HEK293 (cell line): ENCODE results near the gene SMC1B.
"Not testable (repeated sequence)": the region's sequence is repeated elsewhere in the genome, so short reads cannot be mapped to it uniquely, and the experiment has no call there.

Source experiments
- CTCF ChIA-PET: fragments of 350-600 bp; formaldehyde crosslinking; extraction: SDS; loops from one replicate; lab custom pipeline; 2021; ENCODE audit warnings: antibody characterized with exemption; lab: Yijun Ruan, JAX
- POLR2A ChIA-PET: fragments of 300-600 bp; formaldehyde crosslinking; extraction: SDS; loops from one replicate; lab custom pipeline; 2020; ENCODE audit warnings: antibody characterized with exemption, inconsistent platforms; lab: Yijun Ruan, JAX
- H3K27ac ChIP-seq: fragments of 200-500 bp; sonication (Bioruptor generic); 2 replicates; pipeline ENCODE4 v1.5.1; 2014; ENCODE audit warnings: low read depth, low read length, control low read depth, inconsistent platforms; ENCODE audit errors: extremely low read depth
- H3K36me3 ChIP-seq, 2 experiments: fragments of 200-500 bp in 1 of 2; sonication (Bioruptor generic) in 1 of 2; 1 replicate in 1 of 2; 2 replicates in 1 of 2; pipeline ENCODE4 v1.5.1; 2014 to 2017; ENCODE audit warnings: inconsistent platforms in 2 of 2, low read length in 2 of 2; ENCODE audit not compliant: control insufficient read depth in 2 of 2, insufficient read depth in 1 of 2
- H3K4me1 ChIP-seq: fragments of 200-500 bp; sonication (Bioruptor generic); 2 replicates; pipeline ENCODE4 v1.5.1; 2014; ENCODE audit warnings: mild to moderate bottlenecking, low read length, inconsistent platforms; ENCODE audit not compliant: control insufficient read depth, insufficient read depth
- H3K4me3 ChIP-seq: 2 replicates; pipeline ENCODE4 v1.5.1; 2011; ENCODE audit warnings: low read depth, mild to moderate bottlenecking, control low read depth, low read length, moderate library complexity
- H3K9me3 ChIP-seq: fragments of 200-500 bp; sonication (Bioruptor generic); 2 replicates; pipeline ENCODE4 v1.5.1; 2014; ENCODE audit warnings: low read depth, low read length, inconsistent platforms; ENCODE audit not compliant: control insufficient read depth, insufficient read depth
- OVOL3 ChIP-seq: fragments of 450-650 bp; formaldehyde crosslinking; IDR thresholded peaks from 2 replicates; pipeline ENCODE4 v1.5.1; 2016; ENCODE audit warnings: missing biosample characterization, missing genetic modification characterization
- SETDB1 ChIP-seq: IDR thresholded peaks from one replicate; pipeline ENCODE4 v1.6.1; 2017; ENCODE audit warnings: mild to moderate bottlenecking, low read length, moderate library complexity, mixed read lengths; ENCODE audit not compliant: insufficient read length
- ZBTB49 ChIP-seq: fragments of 450-650 bp; formaldehyde crosslinking; IDR thresholded peaks from 2 replicates; pipeline ENCODE4 v1.5.1; 2016; ENCODE audit warnings: missing biosample characterization, missing genetic modification characterization, low read depth
- ZFP3 ChIP-seq: fragments of 450-650 bp; formaldehyde crosslinking; IDR thresholded peaks from 2 replicates; pipeline ENCODE4 v1.5.1; 2016; ENCODE audit warnings: low read depth, missing biosample characterization, missing genetic modification characterization
- ZNF239 ChIP-seq: fragments of 450-650 bp; formaldehyde crosslinking; IDR thresholded peaks from 2 replicates; pipeline ENCODE4 v1.5.1; 2016; ENCODE audit warnings: missing biosample characterization, missing genetic modification characterization
- ZNF266 ChIP-seq: fragments of 450-650 bp; formaldehyde crosslinking; IDR thresholded peaks from 2 replicates; pipeline ENCODE4 v1.5.1; 2016; ENCODE audit warnings: missing biosample characterization, missing genetic modification characterization, low read depth
- ZNF571 ChIP-seq: fragments of 450-650 bp; formaldehyde crosslinking; IDR thresholded peaks from 2 replicates; pipeline ENCODE4 v1.5.0; 2017; ENCODE audit warnings: missing biosample characterization, missing genetic modification characterization
- ZNF768 ChIP-seq: fragments of 450-650 bp; formaldehyde crosslinking; IDR thresholded peaks from 2 replicates; pipeline ENCODE4 v1.5.1; 2018; ENCODE audit warnings: missing biosample characterization, mild to moderate bottlenecking, missing genetic modification characterization
- ZNF830 ChIP-seq: fragments of 450-650 bp; IDR thresholded peaks from 2 replicates; pipeline ENCODE4 v1.5.0; 2018; ENCODE audit warnings: missing biosample characterization, missing genetic modification characterization, low read depth, mild to moderate bottlenecking, moderate library complexity
- TF ChIP-seq, protein P1 (sequence below): fragments of 450-650 bp; formaldehyde crosslinking; IDR thresholded peaks from 2 replicates; pipeline ENCODE4 v1.5.1; 2017; ENCODE audit warnings: missing biosample characterization, missing genetic modification characterization

Gene SMC1B

GRCh38 chr22:45295492-45295891 is 117.9 kb downstream of the SMC1B start (continued):
- no peak for TF ChIP-seq ZBTB49
- TF ChIP-seq ZFP3 (tag by site-specific recombination) = no peak
- no peak for TF ChIP-seq ZNF830 (tag by site-specific recombination)
- no peak for TF ChIP-seq ZNF768 (tag by site-specific recombination)
- TF ChIP-seq, protein P1, sequence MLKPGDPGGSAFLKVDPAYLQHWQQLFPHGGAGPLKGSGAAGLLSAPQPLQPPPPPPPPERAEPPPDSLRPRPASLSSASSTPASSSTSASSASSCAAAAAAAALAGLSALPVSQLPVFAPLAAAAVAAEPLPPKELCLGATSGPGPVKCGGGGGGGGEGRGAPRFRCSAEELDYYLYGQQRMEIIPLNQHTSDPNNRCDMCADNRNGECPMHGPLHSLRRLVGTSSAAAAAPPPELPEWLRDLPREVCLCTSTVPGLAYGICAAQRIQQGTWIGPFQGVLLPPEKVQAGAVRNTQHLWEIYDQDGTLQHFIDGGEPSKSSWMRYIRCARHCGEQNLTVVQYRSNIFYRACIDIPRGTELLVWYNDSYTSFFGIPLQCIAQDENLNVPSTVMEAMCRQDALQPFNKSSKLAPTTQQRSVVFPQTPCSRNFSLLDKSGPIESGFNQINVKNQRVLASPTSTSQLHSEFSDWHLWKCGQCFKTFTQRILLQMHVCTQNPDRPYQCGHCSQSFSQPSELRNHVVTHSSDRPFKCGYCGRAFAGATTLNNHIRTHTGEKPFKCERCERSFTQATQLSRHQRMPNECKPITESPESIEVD (tag by site-specific recombination) = no peak
- TF ChIP-seq OVOL3 (tag by site-specific recombination) = no peak
- TF ChIP-seq ZNF266 (tag by site-specific recombination) = no peak
- no peak for TF ChIP-seq ZNF571 (tag by site-specific recombination)
- TF ChIP-seq SETDB1 = no peak

DNA sequence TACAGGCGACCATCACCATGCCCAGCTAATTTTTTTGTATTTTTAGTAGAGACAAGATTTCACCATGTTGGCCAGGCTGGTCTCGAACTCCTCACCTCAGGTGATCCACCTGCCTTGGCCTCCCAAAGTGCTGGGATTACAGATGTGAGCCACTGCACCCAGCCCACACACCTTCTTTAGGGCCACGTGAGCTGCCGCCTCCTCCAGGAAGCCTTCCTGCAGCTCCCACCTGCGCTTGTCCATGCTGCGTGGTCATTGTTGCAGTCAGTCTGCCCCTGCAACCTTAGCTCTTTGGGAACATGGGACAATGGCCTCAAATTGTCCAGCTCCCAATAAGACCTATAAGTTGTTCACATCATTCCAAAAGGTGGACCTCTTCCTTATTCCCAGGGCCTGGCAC is 118.4 kb downstream of the SMC1B start:
- CTCF ChIA-PET = interaction anchor here (0.6 kb wide), 1 partner anchor 711 kb away, joined by 4 read pairs; no protein-coding TSS in a partner anchor
- H3K4me1 ChIP-seq, H3K27ac ChIP-seq, H3K4me3 ChIP-seq, H3K9me3 ChIP-seq, H3K36me3 ChIP-seq, POLR2A ChIA-PET: not testable (repeated sequence)
- peak; percentile 82; the same call in 1 of the 2 replicates for TF ChIP-seq ZNF239
